EL (cell line): ENCODE results near the gene MYO18B.

Experiments
- DNase-seq: peaks from one replicate; pipeline ENCODE4 v3.0.0-alpha.2; 2016

MYO18B gene

GRCh38 chr22:25712661-25713400, 29.2 kb upstream of the MYO18B start:
- DNase-seq, result no peak

- no peak for DNase-seq
Observed at GRCh38 chr22:25714070-25714469, 27.9 kb upstream of the MYO18B start.

DNA sequence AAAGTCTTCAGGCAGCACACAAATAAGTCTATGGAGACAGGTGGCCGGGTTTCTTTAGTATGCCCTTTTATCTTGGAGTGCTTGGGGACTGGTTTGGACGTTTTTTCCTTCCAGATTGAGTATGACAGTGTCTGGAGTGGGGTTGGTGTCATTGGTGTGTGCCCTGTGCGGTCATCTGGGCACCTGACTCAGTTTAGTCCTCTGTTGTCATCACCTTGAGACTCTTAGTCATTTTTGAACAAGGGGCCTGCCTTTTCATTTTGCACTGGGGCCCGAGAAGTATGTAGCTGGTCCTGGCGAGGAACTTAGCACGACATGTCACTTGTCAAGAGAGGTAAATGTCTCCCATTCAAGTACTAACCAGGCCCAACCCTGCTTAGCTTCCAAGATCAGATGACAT, 27.2 kb upstream of the MYO18B start:
- DNase-seq, result no peak

- no peak for DNase-seq
Observed at GRCh38 chr22:25716637-25717036, 25.4 kb upstream of the MYO18B start.

- DNase-seq, result no peak
Observed at GRCh38 chr22:25718135-25718840, 23.7 kb upstream of the MYO18B start.

DNA sequence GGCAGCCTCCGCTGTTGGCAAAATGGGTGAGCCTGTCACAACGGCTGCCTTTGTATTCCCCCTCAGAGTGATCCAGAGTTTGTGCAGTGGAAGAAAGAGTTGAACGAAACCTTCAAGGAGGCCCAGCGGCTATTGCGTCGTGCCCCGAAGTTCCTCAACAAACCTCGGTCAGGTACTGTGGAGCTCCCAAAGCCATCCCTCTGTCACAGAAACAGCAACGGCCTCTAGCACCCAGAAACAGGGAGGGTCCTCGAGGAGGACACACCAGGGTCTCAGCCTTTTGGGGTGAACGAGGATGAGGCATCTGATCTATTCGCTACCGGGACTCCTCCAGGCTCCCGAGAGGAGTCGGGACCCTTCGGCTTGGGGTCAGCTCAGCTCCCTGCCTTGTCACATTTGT, 19.8 kb upstream of the MYO18B start:
- DNase-seq, result no peak

- no peak for DNase-seq
Observed at GRCh38 chr22:25722626-25723025, 19.4 kb upstream of the MYO18B start.

DNA sequence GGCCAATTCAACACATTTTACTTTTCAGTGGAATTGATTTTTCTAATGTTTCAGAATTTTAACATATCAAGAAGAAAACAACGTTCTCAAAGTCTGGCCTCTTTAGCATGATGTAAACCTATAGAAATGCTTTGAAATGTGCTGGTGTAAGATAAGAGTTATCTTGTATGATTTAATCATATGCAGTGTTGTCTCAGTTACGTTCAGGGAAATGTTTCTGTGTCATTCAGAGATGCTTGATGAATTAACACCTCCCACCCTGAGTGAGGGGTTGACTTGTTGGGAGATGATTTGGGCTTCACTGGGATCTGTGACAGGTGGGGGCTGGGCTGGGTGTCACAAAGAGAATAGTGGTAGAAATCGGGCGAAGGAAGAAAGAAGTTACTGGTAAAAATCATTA, 15.7 kb upstream of the MYO18B start:
- DNase-seq, result no peak

DNA sequence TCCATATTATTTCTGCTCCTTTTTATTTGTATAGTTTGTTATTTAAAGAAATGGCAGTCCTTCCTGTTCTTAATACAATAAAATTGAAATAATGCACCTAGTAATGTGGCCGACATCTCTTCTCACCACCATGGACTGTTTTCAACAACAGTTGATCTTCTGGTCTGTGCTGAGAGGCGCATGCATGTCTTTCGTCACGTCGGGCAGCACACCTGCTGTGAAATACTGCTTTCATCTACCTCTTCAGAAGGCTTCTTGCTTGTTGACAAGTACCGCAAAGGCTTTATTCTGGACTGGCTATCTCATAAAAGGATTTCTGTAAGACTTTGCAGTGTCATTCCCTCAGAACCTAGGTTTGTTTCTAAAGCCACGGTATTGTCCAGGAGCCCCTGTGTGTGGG, 13.9 kb upstream of the MYO18B start:
- no peak for DNase-seq

DNA sequence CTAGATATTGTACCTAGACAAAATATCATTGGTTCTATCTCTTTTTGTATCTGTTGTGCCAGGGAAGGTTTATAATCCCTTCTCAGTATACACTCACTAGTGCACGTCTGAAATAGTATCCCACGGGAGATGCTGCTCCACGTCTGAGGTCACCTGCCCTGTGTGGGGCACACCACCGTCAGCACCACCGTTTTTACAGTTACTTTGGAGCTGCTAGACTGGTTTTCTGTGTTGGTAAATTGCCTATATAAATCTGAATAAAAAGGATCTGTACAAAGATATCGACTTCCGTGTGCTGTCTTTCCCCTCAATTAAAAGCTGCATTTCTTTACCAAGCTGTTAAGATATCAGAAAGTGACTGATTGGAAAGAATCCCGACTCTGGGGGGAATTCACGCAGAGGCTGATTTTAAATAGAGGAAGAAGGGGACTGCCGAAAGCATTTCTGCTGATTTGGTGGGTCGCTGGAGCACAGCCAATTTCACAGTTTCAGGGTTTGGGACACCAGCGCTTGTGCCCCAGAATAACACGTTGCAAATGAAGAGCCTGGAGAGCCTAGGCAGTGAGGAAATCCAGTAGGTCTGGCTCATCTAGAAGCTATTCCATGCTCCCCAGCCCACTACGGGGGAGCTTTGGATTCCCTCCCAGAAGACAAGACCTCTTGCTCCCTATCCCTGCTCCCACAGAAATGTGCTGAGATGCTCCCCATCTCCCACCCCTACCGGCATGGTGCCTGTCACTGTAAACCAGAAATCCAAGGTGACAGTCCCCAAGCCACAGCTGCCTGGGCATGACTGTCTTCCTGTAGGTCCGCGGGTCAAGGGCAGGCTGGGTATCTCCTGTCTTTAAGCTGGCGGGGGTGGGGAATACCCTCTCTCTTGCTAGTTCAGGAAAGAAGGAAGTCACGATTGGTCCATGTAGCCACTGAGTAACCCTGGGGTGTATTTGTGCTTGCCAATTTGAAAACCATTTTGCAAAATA, 12.7 kb upstream of the MYO18B start:
- no peak for DNase-seq

DNA sequence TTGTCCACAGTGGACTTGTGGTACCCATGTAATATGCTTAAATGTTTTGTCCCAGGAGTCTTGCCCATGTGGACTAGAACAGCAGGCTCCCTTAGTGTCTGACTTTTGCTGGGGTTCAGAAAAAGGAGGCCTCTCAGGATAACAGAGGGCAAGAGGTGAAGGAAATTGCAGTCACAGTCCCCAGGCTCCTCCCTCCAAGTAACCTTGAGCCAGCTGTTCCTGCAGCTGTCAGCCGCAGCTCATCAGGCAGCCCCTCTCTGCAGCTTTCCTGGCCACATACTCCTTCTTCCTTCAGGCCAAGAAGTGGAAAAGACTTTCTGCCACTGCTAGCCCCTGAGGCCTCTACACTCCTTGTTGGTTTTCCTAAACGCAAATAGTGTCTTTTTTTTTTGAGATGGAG, 6.3 kb upstream of the MYO18B start:
- no peak for DNase-seq

DNA sequence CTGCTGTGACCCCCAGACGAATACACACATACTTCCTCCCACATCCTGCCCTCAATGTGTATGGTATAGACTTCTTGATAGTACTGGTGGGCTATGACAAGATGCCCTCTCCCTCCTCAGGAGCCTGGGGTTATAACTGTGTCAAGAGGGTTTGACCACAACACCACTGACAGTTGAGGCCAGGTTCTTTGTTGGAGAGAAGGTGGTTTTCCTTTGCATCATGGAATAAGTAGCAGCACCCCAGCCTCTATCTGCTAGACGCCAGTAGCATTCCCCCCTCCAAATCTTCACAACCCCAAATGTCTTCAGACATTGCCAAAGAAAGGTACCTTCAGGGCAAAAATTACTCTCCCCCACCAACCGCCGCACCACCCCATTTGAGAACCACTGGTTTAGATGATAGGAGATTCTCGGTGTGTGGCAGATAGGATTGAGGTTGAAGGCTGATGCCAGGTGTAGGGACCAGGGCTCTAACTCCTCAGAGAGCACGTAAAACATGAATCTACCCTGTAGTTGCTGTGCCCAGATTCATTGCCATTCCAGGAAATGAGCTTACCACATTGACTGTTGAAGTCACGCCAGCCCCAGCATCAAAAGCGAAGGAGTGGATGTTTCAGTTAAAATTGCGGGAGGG, 5.5 kb upstream of the MYO18B start:
- no peak for DNase-seq

- DNase-seq, result no peak
Observed at GRCh38 chr22:25739659-25740344, 2.2 kb upstream of the MYO18B start.

DNA sequence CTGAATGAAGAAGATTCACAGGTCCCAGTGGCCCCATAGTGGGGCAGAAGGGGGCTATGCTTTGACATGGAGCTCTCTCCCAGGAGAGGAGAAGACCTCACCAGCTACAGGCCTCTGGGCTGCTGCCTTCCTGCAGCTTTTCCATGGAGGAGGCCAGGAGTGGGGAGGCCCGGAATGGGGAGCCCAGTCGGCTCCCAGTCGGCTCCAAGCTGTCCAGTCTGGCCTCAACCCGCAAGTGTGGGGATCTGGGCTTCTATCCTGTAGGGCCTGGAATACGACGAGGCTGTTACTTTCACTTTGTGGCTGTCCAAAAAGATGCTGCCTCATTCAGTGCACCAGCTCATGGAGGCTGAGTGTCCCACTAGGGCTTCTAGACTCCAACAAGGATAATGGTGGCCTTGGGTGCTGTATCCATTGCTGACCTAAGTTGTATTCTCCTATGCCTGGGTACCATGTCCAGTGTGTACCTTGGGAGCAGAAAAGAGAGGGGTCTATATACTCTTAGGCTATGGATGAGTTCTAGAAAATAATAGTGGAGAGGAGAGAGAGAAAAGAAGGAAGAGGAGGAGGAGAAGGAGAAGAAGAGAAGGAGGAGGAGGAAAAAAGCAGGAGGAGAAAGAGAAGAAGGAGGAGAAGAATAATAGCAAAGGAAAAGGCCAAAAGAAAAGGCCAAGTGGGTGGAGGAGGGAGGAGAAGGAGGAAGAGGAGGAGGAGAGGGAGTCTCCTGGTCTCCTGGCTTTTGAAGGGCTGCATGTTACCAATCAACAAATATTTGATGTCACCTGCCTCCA, 1.1 kb downstream of the MYO18B start:
- no peak for DNase-seq

DNA sequence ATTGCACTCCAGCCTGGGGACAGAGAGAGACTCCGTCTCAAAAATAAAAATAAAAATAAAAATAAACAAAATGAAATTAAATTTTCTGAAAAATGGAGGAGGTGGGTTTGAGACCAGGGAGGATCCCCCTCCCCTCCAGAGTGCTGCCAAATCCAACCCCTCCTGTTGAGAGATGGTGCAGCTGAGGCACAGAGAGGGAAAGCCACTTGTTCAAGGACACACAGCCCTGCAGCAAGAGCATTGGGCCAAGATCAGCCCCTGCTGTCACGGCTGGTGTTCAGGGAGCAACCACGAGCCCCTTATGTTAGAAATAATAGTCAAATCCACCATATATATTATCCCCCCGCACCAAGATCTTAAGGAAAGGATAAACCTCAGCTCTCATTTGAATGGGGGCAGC, 2.7 kb downstream of the MYO18B start:
- no peak for DNase-seq

DNA sequence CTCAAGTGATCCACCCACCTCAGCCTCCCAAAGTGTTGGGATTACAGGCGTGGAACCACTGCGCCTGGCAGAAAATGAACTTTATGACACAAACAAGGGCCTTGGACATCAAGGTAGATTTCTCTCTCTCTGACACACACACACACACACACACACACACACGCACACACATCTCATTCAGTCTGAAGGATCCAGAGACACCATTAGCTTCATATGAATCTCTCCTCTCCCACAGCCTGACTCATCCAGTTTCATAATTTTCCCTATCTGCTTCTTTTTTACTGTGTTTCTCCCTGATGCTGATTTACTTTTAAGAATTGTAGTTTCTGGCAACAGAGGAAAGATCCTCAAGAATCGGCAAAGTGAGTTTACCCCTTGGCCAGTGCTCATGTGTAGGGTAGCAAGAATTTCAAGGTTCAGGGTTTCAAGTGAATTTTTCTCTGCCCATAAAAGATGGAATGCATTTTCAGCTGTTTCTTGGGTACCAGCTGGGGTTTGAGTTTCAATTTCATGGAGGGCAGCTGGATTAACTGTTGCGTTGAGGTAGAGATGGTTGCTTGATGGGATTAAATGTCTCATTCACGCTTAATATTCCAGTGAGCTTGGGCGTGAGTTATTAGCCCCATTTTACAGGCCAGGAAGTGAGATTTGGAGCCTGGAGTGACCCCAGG, 3.5 kb downstream of the MYO18B start:
- DNase-seq, result peak; percentile 41

- DNase-seq, result peak; percentile 50
Observed at GRCh38 chr22:25746012-25746373, 4.0 kb downstream of the MYO18B start.

DNA sequence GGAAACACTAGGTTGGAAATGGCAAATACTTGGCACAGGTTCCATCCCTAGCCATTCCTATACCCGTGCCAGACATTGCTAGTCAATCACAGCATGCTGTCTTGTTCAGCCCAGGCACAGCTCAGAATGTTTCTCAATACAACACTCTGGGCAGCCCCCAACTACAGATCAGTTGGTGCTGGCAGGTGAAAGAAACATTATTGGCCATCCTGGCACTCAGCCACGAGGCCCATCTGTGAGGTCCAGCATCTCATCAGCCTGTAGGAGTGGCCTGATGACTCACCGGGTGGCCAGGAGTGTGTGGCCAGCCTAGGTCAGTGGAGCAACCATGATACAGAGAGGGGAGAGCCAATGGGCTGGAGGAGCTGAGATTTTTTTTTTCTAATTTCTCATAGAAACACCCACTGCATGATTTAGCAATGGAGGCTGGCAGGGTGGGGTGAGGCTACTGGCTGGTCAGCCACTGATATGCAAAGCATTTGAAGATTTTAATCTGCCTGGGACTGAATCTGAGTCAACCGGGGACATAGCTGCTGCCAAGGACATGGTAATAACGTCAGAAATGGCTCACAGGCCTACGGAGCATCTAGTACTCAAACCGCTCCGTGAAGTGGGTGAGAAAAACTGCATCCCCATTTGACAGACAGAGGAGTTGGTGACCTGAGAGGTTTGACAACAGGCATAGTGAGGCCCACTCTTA, 5.4 kb downstream of the MYO18B start:
- DNase-seq, result peak; percentile 99

GRCh38 chr22:25748140-25748539, 6.2 kb downstream of the MYO18B start:
- DNase-seq, result no peak

DNA sequence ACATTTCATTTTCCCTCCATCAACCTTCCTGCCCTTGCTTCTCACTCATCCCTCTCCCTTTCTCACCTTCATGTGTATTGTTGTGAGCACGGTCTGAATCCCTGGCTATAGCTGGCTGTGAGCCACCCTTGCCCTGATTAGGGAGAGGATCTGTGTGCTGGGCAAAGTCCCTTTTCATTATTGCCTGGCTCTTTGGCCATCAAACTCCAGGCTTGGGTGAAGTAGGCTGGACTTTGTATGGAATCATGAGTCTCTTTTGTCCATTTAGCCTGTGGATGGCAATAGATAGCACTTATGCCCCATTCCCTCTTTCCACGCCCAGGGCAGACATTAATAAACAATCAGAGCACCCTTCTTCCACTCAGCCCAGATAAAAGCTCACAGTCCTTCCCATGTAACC, 6.7 kb downstream of the MYO18B start:
- DNase-seq, result no peak
